GM12878 (cell line): ENCODE data around the gene RXFP1. TPM values are rescaled to one million over a fixed set of nuclear protein-coding genes. Genes with fewer than 3 reads are reported as not detected.

Experiments
- ATAC-seq: fragments of 200-7000 bp; cut with Tn5 transposase; 3 replicates; pipeline ENCODE4 v1.9.1; 2020; ENCODE audit warnings: mild to moderate bottlenecking, moderate library complexity
- BruUV-seq: library from RNA; stranded (reverse); fragments of 400-500 nt; replicated peaks from 2 replicates; lab custom pipeline; 2021; lab: Mats Ljungman, UMichigan
- CTCF ChIA-PET: fragments of 300-600 bp; sonication (Branson Sonifier 250); formaldehyde crosslinking; extraction: SDS; loops from one replicate; lab custom pipeline; 2021; ENCODE audit warnings: inconsistent platforms; lab: Yijun Ruan, JAX
- POLR2A ChIA-PET: fragments of 350-600 bp; formaldehyde crosslinking; extraction: SDS; loops from one replicate; lab custom pipeline; 2021; ENCODE audit warnings: inconsistent platforms; lab: Charles Lee
- RAD21 ChIA-PET: fragments of 300-600 bp; sonication (Branson Sonifier 250); formaldehyde crosslinking; loops from one replicate; lab custom pipeline; 2023; ENCODE audit warnings: antibody characterized with exemption; ENCODE audit not compliant: unreplicated experiment; lab: Charles Lee
- SMC1A ChIA-PET: fragments of 300-600 bp; sonication (Branson Sonifier 250); formaldehyde crosslinking; loops from one replicate; lab custom pipeline; 2023; ENCODE audit not compliant: unreplicated experiment, uncharacterized antibody; lab: Charles Lee
- DNase-seq: peaks from one replicate; pipeline ENCODE4 v3.0.0-alpha.2; 2011; ENCODE audit warnings: low read depth, low spot score
- FAIRE-seq: peaks from 3 replicates; lab custom pipeline; 2011; peaks lifted over from hg19 to GRCh38; lab: Jason Lieb, UNC
- H2AFZ ChIP-seq: 2 replicates; pipeline ENCODE4 v1.6.0; 2011; ENCODE audit warnings: low read depth, low read length, control low read depth; ENCODE audit not compliant: control insufficient read depth
- H3K27ac ChIP-seq: 2 replicates; pipeline ENCODE4 v1.5.1; 2011; ENCODE audit warnings: control low read depth; ENCODE audit not compliant: control insufficient read depth, insufficient read depth
- H3K27me3 ChIP-seq, 2 experiments: replicated peaks in 1 of 2; 2 replicates each; pipeline versions ENCODE4 v1.6.0 to v1.6.1; 2011; ENCODE audit warnings: low read length in 1 of 2; ENCODE audit not compliant: control insufficient read depth in 2 of 2, insufficient read depth in 2 of 2
- H3K36me3 ChIP-seq, 2 experiments: 2 replicates each; pipeline ENCODE4 v1.5.1; 2011; ENCODE audit warnings: low read length in 1 of 2; ENCODE audit not compliant: control insufficient read depth in 2 of 2, insufficient read depth in 2 of 2
- H3K4me1 ChIP-seq: 2 replicates; pipeline ENCODE4 v1.6.1; 2011; ENCODE audit warnings: mild to moderate bottlenecking, low read length, moderate library complexity, mixed read lengths; ENCODE audit not compliant: control insufficient read depth, insufficient read depth
- H3K4me2 ChIP-seq: 2 replicates; pipeline ENCODE4 v1.6.0; 2011; ENCODE audit warnings: control low read depth; ENCODE audit not compliant: control insufficient read depth, insufficient read depth
- H3K4me3 ChIP-seq: fragments of 200-600 bp; sonication (generic); 2 replicates; pipeline ENCODE4 v1.5.1; 2016
- H3K79me2 ChIP-seq: 2 replicates; pipeline ENCODE4 v1.6.0; 2011; ENCODE audit warnings: low read length; ENCODE audit not compliant: control insufficient read depth, insufficient read depth
- H3K9ac ChIP-seq: 2 replicates; pipeline ENCODE4 v1.8.0; 2011; ENCODE audit warnings: low read length, control low read depth, mixed read lengths; ENCODE audit not compliant: control insufficient read depth, insufficient read depth
- H3K9me3 ChIP-seq: replicated peaks from 3 replicates; pipeline ENCODE4 v1.5.1; 2011; ENCODE audit warnings: mild to moderate bottlenecking, low read length; ENCODE audit not compliant: control insufficient read depth, insufficient read depth
- H4K20me1 ChIP-seq: 2 replicates; pipeline ENCODE4 v1.6.0; 2011; ENCODE audit not compliant: control insufficient read depth, insufficient read depth
- ATF3 ChIP-seq: IDR thresholded peaks from 2 replicates; pipeline ENCODE4 v1.6.1; 2011; ENCODE audit warnings: low read depth, mild to moderate bottlenecking, low read length, moderate library complexity, borderline replicate concordance; ENCODE audit errors: extremely low read depth
- BMI1 ChIP-seq: fragments of 450-650 bp; IDR thresholded peaks from 2 replicates; pipeline ENCODE4 v1.6.1; 2016; ENCODE audit warnings: mild to moderate bottlenecking, moderate library complexity, borderline replicate concordance
- CBX5 ChIP-seq: sonication (generic); IDR thresholded peaks from 2 replicates; pipeline ENCODE4 v1.6.1; 2016; ENCODE audit warnings: low read depth, moderate library complexity, mild to moderate bottlenecking, inconsistent platforms
- CREM ChIP-seq: IDR thresholded peaks from 2 replicates; pipeline ENCODE4 v1.6.1; 2014; ENCODE audit warnings: antibody characterized with exemption, low read depth
- DPF2 ChIP-seq: fragments of 450-650 bp; IDR thresholded peaks from 2 replicates; pipeline ENCODE4 v1.6.1; 2017; ENCODE audit warnings: mild to moderate bottlenecking
- EED ChIP-seq: sonication (generic); IDR thresholded peaks from 2 replicates; pipeline ENCODE4 v1.6.1; 2016; ENCODE audit warnings: antibody characterized with exemption, low read depth
- JUNB ChIP-seq: IDR thresholded peaks from 2 replicates; pipeline ENCODE4 v1.6.1; 2016; ENCODE audit warnings: antibody characterized with exemption, mild to moderate bottlenecking
- JUND ChIP-seq: IDR thresholded peaks from 2 replicates; pipeline ENCODE4 v1.6.1; 2012; ENCODE audit warnings: low read depth, mild to moderate bottlenecking, low read length, improper control_type of control experiment, moderate library complexity
- MXI1 ChIP-seq: fragments of 150-350 bp; IDR thresholded peaks from 2 replicates; pipeline ENCODE4 v1.6.1; 2011; ENCODE audit warnings: low read depth, mild to moderate bottlenecking, inconsistent platforms, low read length, improper control_type of control experiment
- MYC ChIP-seq: IDR thresholded peaks from 2 replicates; pipeline ENCODE4 v1.6.1; 2011; ENCODE audit warnings: mild to moderate bottlenecking, low read length, moderate library complexity, inconsistent platforms; ENCODE audit not compliant: insufficient read depth, insufficient replicate concordance, insufficient read length, severe bottlenecking
- NR2C1 ChIP-seq: fragments of 450-650 bp; IDR thresholded peaks from 2 replicates; pipeline ENCODE4 v1.6.1; 2017; ENCODE audit warnings: antibody characterized with exemption, mild to moderate bottlenecking, moderate library complexity
- PRDM15 ChIP-seq: fragments of 450-650 bp; formaldehyde crosslinking; IDR thresholded peaks from 2 replicates; pipeline ENCODE4 v1.4.0; 2020; ENCODE audit warnings: mild to moderate bottlenecking, moderate library complexity
- USF1 ChIP-seq: IDR thresholded peaks from 2 replicates; pipeline ENCODE4 v1.6.1; 2011; ENCODE audit warnings: borderline replicate concordance, low read depth, mild to moderate bottlenecking, moderate library complexity, mixed read lengths, low read length; ENCODE audit not compliant: insufficient read depth; ENCODE audit errors: extremely low read length
- ZZZ3 ChIP-seq: IDR thresholded peaks from 2 replicates; pipeline ENCODE4 v1.6.1; 2011; ENCODE audit warnings: low read depth; ENCODE audit not compliant: control insufficient read depth, insufficient read length
- WGBS: methylation state at CpG from one replicate; pipeline ENCODE4 v1.1.6; 2016; ENCODE audit warnings: low lambda C conversion rate; ENCODE audit not compliant: insufficient replicate concordance, insufficient coverage; ENCODE audit errors: missing lambda C conversion rate; 5-methylcytosine and 5-hydroxymethylcytosine counted together
- in situ Hi-C: fragments of 300-500 bp; cut with MboI; formaldehyde crosslinking; loops from 9 replicates; pipeline ENCODE4 v1.14.3; 2018; ENCODE audit warnings: mixed read lengths
- intact Hi-C: fragments of 100-400 bp; cut with micrococcal nuclease; formaldehyde crosslinking; loops from one replicate; pipeline ENCODE4 v1.14.2; 2022; ENCODE audit not compliant: unreplicated experiment
- polyA plus RNA-seq, 11 experiments: library from polyadenylated mRNA; depleted of rRNA in 4 of 11; unstranded in 6 of 11; stranded (reverse) in 5 of 11; fragments of >200 nt; fragmentation: Nextera tagmentation in 4 of 11; fragmentation: Illumina TruSeq in 1 of 11; extraction: Ambion mirVana in 4 of 11; extraction: Trizol in 1 of 11; gene quantifications; 1 replicate in 1 of 11; 2 replicates in 10 of 11; pipeline versions ENCODE4 v1.2.1 to v1.2.3, GENCODE V29; 2011 to 2016; ENCODE audit warnings: inconsistent platforms in 2 of 11, missing spikeins in 2 of 11, low read depth in 1 of 11
- total RNA-seq, 4 experiments: library from RNA; depleted of rRNA in 3 of 4; stranded (reverse); fragments of >200 nt in 3 of 4; fragmentation: Illumina TruSeq in 1 of 4; extraction: Trizol in 1 of 4; gene quantifications; 2 replicates each; pipeline versions ENCODE4 v1.2.1 to v1.2.3, GENCODE V29; 2013 to 2021

RXFP1 gene
- total and polyA plus RNA-seq, 10 of the 15 experiments (the other 5 are each of a cell fraction or from before 2014, with no cell fraction given) = 0.12 TPM; not detected in 9

- no peak overlapping the region for H3K27ac ChIP-seq
- ChIA-PET RAD21 (no interaction called here), CTCF (no interaction called here), SMC1A (no interaction called here), POLR2A (no interaction called here)
- no peak overlapping the region for H3K4me3 ChIP-seq
- DNase-seq = no peak
- H3K4me2 ChIP-seq = no peak overlapping the region
- BruUV-seq = no TSS peak
- no peak overlapping the region for H3K9ac ChIP-seq
- 50% methylated on average over 1 of the region's 1 CpG for WGBS
- ATAC-seq = no peak
- H3K79me2 ChIP-seq = no peaks in the 10 kb centered on the region
- no peaks in the 10 kb centered on the region for H4K20me1 ChIP-seq
- no peaks in the 10 kb centered on the region for H3K36me3 ChIP-seq
- H3K4me1 ChIP-seq = no peaks in the 10 kb centered on the region
- H3K27me3 ChIP-seq = no peaks in the 10 kb centered on the region; a peak in 1 of 4 replicates
- intact Hi-C loops (no loop called here), in situ Hi-C loops (no loop called here)
- no peak for FAIRE-seq
- TF ChIP-seq MYC (no peak), ZZZ3 (no peak)
- H2AFZ ChIP-seq = no peak overlapping the region
- no peaks in the 10 kb centered on the region for H3K9me3 ChIP-seq
Observed at GRCh38 chr4:158636619-158637018, 114.9 kb downstream of the RXFP1 start.

GRCh38 chr4:158644356-158644755, 122.7 kb downstream of the RXFP1 start:
- ChIA-PET CTCF (no interaction called here), POLR2A (no interaction called here), SMC1A (interaction anchor here (1.4 kb wide), 1 partner anchor 13 kb away, joined by 3 read pairs; no protein-coding TSS in a partner anchor), RAD21 (no interaction called here)
- no peak overlapping the region for H3K4me3 ChIP-seq
- no peak for ATAC-seq
- H4K20me1 ChIP-seq = no peaks in the 10 kb centered on the region
- no peaks in the 10 kb centered on the region for H3K9me3 ChIP-seq
- 79% methylated on average over 5 of the region's 5 CpGs for WGBS
- no peaks in the 10 kb centered on the region for H3K36me3 ChIP-seq
- H2AFZ ChIP-seq = no peak overlapping the region
- no TSS peak for BruUV-seq
- in situ Hi-C loops = no loop called here
- FAIRE-seq = no peak
- H3K27ac ChIP-seq = no peak overlapping the region
- intact Hi-C loops = no loop called here
- H3K79me2 ChIP-seq = no peaks in the 10 kb centered on the region
- H3K4me2 ChIP-seq = no peak overlapping the region
- DNase-seq = no peak
- no peak overlapping the region for H3K9ac ChIP-seq
- H3K4me1 ChIP-seq = no peaks in the 10 kb centered on the region
- H3K27me3 ChIP-seq = no peaks in the 10 kb centered on the region; a peak in 1 of 4 replicates
- TF ChIP-seq JUNB (no peak), BMI1 (no peak), DPF2 (no peak), NR2C1 (no peak), CREM (no peak), ATF3 (no peak), USF1 (no peak), CBX5 (no peak), MXI1 (no peak), JUND (no peak), PRDM15 (CRISPR knock-in tag) (no peak), EED (no peak)
